ENCODE results near the gene COX7A2. TPM values are rescaled to one million over a fixed set of nuclear protein-coding genes. Genes with fewer than 3 reads are reported as not detected.

The COX7A2 gene
- total RNA-seq, 1 experiment from 2014 or later = 516 TPM

GRCh38 chr6:75208298-75209183, 35.1 kb downstream of the COX7A2 start:
- H3K4ac ChIP-seq (ENCODE audit: low read depth, low read length) = no peak overlapping the region
- no peak overlapping the region for H4K8ac ChIP-seq (replicated peaks; ENCODE audit: insufficient read length, low read depth, low read length)
- peaks cover 67 to 72% of the 10 kb centered on the region in 2 experiments for H3K4me1 Mint-ChIP-seq
- no peak overlapping the region for H3K9ac ChIP-seq (ENCODE audit: extremely low read depth, insufficient read length, low read length)
- H4K20me1 ChIP-seq (ENCODE audit: control insufficient read depth, insufficient read depth, insufficient read length) = no peaks in the 10 kb centered on the region
- no peak overlapping the region for H3K56ac ChIP-seq (ENCODE audit: insufficient read length, low read depth, low read length)
- H3K27ac Mint-ChIP-seq = peak overlapping the region in 1 of 3 experiments; percentile 69; a peak in 1 of 7 replicates
- WGBS (ENCODE audit: extremely low coverage, insufficient read length, low lambda C conversion rate) = no CpG with 5 or more reads among the region's 33 CpGs
- H3K23ac ChIP-seq (ENCODE audit: insufficient read length, low read depth, low read length) = no peak overlapping the region
- no peak overlapping the region for H2AK5ac ChIP-seq (ENCODE audit: insufficient read length, low read length)
- H3K4me3 Mint-ChIP-seq = peak overlapping the region; percentile 77 to 92
- H3K27ac ChIP-seq (ENCODE audit: insufficient read length, low read depth, low read length) = no peak overlapping the region
- no peak overlapping the region for H2AFZ ChIP-seq (ENCODE audit: low read length)
- H3K18ac ChIP-seq (ENCODE audit: insufficient read length, low read depth, low read length) = no peak overlapping the region
- no peak overlapping the region for H4K91ac ChIP-seq (ENCODE audit: insufficient read length, low read depth, low read length)
- no peaks in the 10 kb centered on the region; a peak in 1 of 7 replicates for H3K36me3 Mint-ChIP-seq (ENCODE audit: insufficient read depth in 1 of 3, low read depth in 3 of 3)
- H4K5ac ChIP-seq (ENCODE audit: insufficient read length, low read depth, low read length) = no peak overlapping the region
- peaks cover 3% of the 10 kb centered on the region; the same call in 1 of the 2 replicates for H3K4me1 ChIP-seq (ENCODE audit: insufficient read depth, low read length)
- H3K9me3 ChIP-seq (ENCODE audit: control insufficient read depth, low read depth, low read length) = no peaks in the 10 kb centered on the region
- no peak overlapping the region for H2BK120ac ChIP-seq (ENCODE audit: low read depth, low read length, poor library complexity, severe bottlenecking)
- H3K4me2 ChIP-seq (ENCODE audit: insufficient read depth, insufficient read length, low read length) = peak overlapping the region; percentile 97
- H3K27me3 ChIP-seq (ENCODE audit: insufficient read depth, low read length) = peaks cover 46% of the 10 kb centered on the region
- H2BK20ac ChIP-seq (ENCODE audit: low read depth, low read length, poor library complexity, severe bottlenecking) = no peak overlapping the region
- H3K27me3 Mint-ChIP-seq (ENCODE audit: low read depth) = peaks cover 71% of the 10 kb centered on the region
- H3K9me3 Mint-ChIP-seq = no peaks in the 10 kb centered on the region; a peak in 1 of 5 replicates
- H3K79me1 ChIP-seq (ENCODE audit: insufficient read depth, low read depth, low read length, poor library complexity, severe bottlenecking) = no peaks in the 10 kb centered on the region
- H3K23me2 ChIP-seq (ENCODE audit: insufficient read length, low read depth, low read length, poor library complexity, severe bottlenecking) = peaks cover 37% of the 10 kb centered on the region
- peak; percentile 95 for TF ChIP-seq CTCF (conservative IDR thresholded peaks at IDR 0.05)
- peak; percentile 90 for DNase-seq
- no peak overlapping the region for H3T11ph ChIP-seq (ENCODE audit: low read length)
- H2BK15ac ChIP-seq (ENCODE audit: low read depth, low read length) = no peak overlapping the region
- H2BK5ac ChIP-seq (ENCODE audit: insufficient read length, low read length) = no peak overlapping the region
- H2BK12ac ChIP-seq (ENCODE audit: insufficient read length, low read depth, low read length) = no peak overlapping the region
- H3K14ac ChIP-seq (ENCODE audit: insufficient read depth, low read length) = no peak overlapping the region
- no peaks in the 10 kb centered on the region for H3K79me2 ChIP-seq (ENCODE audit: insufficient read depth, low read length)
